GM10266 (cell line): ENCODE data around the gene PIM1.

Experiments used
- DNase-seq: peaks from one replicate; pipeline ENCODE4 v3.0.0; 2012; ENCODE audit errors: extremely low spot score
- TF ChIP-seq, protein P1 (sequence below): IDR thresholded peaks from 2 replicates; pipeline ENCODE4 v1.5.1; 2012; ENCODE audit warnings: mild to moderate bottlenecking, low read depth; ENCODE audit not compliant: control insufficient read depth, insufficient read depth; ENCODE audit errors: missing control alignments

Gene PIM1

DNA sequence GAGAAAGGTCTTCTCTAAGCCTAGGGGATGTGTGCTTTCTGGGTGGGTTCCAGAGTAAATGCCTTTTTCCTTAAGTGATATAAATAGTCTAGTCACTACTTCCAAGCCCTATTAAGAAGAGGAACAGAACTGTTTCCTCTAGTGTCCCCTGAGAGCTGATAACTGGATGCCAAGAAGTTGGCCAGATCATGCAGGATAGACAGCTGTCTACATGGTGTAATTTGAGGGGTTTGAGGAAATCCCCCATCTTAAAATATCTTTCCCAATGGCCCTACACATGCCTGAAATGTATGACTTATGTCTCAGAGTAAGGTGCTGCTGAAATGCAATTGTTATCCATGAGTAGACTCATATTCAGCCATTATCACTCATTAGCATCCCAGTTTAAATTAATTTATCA lies 20.2 kb upstream of the PIM1 start:
- TF ChIP-seq, protein P1, sequence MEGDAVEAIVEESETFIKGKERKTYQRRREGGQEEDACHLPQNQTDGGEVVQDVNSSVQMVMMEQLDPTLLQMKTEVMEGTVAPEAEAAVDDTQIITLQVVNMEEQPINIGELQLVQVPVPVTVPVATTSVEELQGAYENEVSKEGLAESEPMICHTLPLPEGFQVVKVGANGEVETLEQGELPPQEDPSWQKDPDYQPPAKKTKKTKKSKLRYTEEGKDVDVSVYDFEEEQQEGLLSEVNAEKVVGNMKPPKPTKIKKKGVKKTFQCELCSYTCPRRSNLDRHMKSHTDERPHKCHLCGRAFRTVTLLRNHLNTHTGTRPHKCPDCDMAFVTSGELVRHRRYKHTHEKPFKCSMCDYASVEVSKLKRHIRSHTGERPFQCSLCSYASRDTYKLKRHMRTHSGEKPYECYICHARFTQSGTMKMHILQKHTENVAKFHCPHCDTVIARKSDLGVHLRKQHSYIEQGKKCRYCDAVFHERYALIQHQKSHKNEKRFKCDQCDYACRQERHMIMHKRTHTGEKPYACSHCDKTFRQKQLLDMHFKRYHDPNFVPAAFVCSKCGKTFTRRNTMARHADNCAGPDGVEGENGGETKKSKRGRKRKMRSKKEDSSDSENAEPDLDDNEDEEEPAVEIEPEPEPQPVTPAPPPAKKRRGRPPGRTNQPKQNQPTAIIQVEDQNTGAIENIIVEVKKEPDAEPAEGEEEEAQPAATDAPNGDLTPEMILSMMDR: no peak
- DNase-seq: no peak

DNA sequence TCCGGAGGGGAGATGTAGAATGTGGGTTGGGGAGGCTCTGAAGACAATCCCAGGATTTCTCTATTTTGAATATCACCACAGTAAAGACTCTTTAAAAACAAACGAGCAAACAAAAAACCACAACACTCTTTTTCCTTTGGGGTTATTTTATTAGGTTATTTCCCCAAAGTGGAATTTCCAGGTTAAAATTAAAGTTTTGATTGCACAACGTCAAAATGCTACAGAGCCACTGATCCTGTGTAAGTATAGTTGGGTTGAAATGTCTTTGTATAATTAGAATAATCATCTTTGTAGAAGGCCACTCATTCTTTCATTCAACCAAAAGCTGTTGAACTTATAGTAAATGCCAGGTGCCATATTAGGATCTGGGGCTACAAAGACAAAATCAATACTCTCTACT lies 19.6 kb upstream of the PIM1 start:
- TF ChIP-seq, protein P1: no peak
- DNase-seq: no peak

DNA sequence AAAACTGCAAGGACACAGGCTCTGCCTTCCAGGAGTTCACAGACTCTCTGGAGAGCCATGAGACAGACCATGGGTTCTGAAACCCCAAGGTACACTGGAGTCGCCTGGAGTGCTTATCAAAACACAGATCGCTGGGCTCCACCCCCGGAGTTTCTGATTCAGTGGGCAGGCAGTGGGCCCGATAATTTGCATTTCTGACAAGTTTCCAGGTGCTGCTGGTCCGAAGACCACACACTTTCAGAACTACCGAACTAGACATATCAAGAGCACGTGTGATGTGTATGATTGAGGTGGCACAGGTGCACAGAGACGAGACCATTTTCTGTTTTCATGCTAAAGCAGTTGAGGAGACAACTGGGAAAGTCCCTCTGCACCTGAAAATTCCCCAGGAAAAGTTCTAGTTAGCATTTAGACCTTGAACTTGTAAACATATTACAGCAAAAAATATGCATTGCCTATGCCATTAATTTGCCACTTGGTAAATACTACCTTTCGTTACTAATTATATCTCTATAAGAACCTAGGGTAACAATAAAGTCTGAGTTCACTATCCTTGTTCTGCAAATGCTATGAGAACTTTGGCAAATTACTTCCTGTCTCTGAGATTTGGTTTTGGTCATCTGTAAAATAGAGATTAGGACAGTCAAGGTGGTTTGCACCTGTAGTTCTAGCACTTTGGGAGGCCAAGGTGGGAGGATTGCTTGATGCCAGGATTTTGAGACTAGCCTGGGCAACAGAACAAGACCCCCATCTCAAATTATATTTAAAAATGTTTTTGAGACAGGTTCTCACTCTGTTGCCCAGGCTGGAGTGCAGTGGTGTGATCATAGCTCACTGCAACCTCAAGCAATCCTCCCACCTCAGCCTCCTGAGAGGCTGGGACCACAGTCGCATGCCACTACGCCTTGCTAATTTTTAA lies 14.3 kb upstream of the PIM1 start:
- peak; percentile 69 for DNase-seq

DNA sequence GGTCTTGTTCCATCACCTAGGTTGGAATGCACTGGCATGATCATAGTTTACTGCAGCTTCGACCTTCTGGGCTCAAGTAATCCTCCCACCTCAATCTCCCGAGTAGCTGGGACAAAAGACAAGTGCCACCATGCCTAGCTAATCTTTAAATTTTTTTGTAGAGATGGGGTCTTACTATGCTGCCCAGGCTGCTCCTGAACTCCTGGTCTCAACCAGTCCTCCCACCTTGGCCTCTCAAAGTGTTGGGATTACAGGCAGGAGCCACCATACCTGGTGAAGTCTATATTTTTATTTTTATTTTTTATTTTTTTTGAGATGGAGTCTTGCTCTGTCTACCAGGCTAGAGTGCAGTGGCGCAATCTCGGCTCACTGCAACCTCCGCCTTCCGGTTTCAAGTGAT lies 11.4 kb upstream of the PIM1 start:
- DNase-seq: no peak
- TF ChIP-seq, protein P1: no peak

More for the DNA sequence above, 14.3 kb upstream of the PIM1 start:
- TF ChIP-seq, protein P1: no peak

DNA sequence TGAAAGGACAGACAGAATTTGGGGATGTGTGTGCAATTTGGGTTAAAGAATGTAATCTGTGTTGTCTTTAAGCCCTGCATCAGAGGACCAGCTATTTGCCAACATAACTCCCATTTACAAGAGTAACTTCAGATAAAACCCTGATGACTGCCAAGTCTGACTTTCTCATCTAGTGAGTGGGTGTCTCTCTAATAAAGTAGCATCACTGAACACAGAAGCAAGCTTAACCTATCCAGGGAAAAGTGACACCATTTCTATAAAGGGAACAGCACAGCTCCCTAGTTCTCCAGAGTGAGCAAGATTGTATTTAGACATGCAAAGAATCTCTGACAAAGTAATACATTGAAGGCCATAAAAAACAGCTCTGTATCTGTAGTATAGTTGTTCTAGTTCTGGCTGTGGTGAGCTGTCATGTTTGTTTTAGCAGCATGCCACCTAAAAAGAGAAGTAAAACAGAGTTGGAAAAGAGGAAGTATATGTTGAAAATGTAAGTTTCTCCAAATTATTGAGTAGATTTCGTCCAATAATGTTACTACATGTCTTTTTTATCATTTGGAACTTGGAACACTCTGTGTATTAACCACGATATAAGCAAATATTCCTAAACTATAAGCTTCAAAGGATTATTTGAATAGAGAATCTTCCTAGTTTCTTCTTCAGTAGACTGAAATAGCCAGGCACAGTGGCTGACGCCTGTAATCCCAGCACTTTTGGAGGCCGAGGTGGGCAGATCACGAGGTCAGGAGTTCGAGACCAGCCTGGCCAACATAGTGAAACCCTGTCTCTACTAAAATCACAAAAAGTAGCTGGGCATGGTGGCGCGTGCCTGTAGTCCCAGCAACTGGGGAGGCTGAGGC lies 8.8 kb upstream of the PIM1 start:
- no peak for DNase-seq
- TF ChIP-seq, protein P1: no peak

DNA sequence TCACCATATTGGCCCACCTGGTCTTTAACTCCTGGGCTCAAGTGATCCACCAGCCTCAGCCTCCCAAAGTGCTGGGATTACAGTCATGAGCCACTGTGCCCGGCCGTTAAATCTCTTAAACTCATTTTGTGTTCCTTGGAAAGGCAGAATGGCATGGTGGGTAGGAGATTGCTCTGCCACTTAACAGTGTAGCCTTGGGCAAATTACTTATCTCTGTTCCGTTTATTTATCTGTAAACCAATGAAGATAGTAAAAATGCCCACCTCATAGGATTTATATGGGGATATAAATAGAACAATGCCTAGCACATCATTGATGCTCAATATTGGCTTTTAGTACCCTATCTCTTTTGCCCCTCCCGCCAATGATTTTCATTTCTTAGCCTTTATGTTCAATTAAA lies 7.2 kb upstream of the PIM1 start:
- TF ChIP-seq, protein P1: no peak
- no peak for DNase-seq
